ENCODE data around the gene SMC3. TPM values are rescaled to one million over a fixed set of nuclear protein-coding genes. Genes with fewer than 3 reads are reported as not detected.
A peak's percentile ranks its signal among the peaks of the same experiment; 100 is the strongest.

SMC3 gene
- total and polyA plus RNA-seq, 2 of the 13 experiments (the other 11 are each of a cell fraction or from before 2014, with no cell fraction given), result 11.7 to 48.0 TPM

- TF ChIP-seq ZNF383 (CRISPR knock-in tag; IDR thresholded peaks at IDR 0.05; ENCODE audit: borderline replicate concordance) (no peak), RELA (CRISPR knock-in tag; IDR thresholded peaks at IDR 0.05) (peak; percentile 54; the same call in 1 of the 2 replicates), ZNF281 (CRISPR knock-in tag; IDR thresholded peaks at IDR 0.05; ENCODE audit: borderline replicate concordance) (peak; percentile 93), KMT2B (CRISPR knock-in tag; IDR thresholded peaks at IDR 0.05) (peak; percentile 77), TSC22D2 (CRISPR knock-in tag; IDR thresholded peaks at IDR 0.05; ENCODE audit: borderline replicate concordance) (no peak; the same call in 1 of the 2 replicates), KMT2A (CRISPR knock-in tag; IDR thresholded peaks at IDR 0.05) (peak; percentile 75), ZNF180 (CRISPR knock-in tag; IDR thresholded peaks at IDR 0.05; ENCODE audit: borderline replicate concordance, low read depth) (0 out of 2 replicates have a peak, but pooled peaks have one; percentile 54), GTF3A (CRISPR knock-in tag; conservative IDR thresholded peaks at IDR 0.05) (0 out of 2 replicates have a peak, but pooled peaks have one; percentile 64), KLF9 (CRISPR knock-in tag; IDR thresholded peaks at IDR 0.05; ENCODE audit: low read depth) (peak; percentile 80), THYN1 (CRISPR knock-in tag; IDR thresholded peaks at IDR 0.05; ENCODE audit: borderline replicate concordance, low read depth) (0 out of 2 replicates have a peak, but pooled peaks have one; percentile 10), ZNF800 (CRISPR knock-in tag; IDR thresholded peaks at IDR 0.05) (no peak; the same call in 1 of the 2 replicates), JARID2 (CRISPR knock-in tag; IDR thresholded peaks at IDR 0.05; ENCODE audit: insufficient replicate concordance) (no peak), ZZZ3 (CRISPR knock-in tag; IDR thresholded peaks at IDR 0.05; ENCODE audit: borderline replicate concordance) (no peak), MAF1 (CRISPR knock-in tag; IDR thresholded peaks at IDR 0.05; ENCODE audit: borderline replicate concordance) (peak; percentile 67; the same call in 1 of the 2 replicates), ZNF576 (CRISPR knock-in tag; IDR thresholded peaks at IDR 0.05) (no peak), CBX5 (CRISPR knock-in tag; IDR thresholded peaks at IDR 0.05; ENCODE audit: borderline replicate concordance) (peak; percentile 81; the same call in 1 of the 2 replicates), TBX2 (CRISPR knock-in tag; IDR thresholded peaks at IDR 0.05; ENCODE audit: borderline replicate concordance) (peak; percentile 30; the same call in 1 of the 2 replicates), SRF (IDR thresholded peaks at IDR 0.05; ENCODE audit: low read depth, low read length) (no peak), ZNF362 (CRISPR knock-in tag; IDR thresholded peaks at IDR 0.05; ENCODE audit: borderline replicate concordance) (peak; percentile 47; the same call in 1 of the 2 replicates), HNRNPK (IDR thresholded peaks at IDR 0.05; ENCODE audit: low read depth, low read length, poor library complexity, severe bottlenecking) (no peak), ZBTB1 (CRISPR knock-in tag; IDR thresholded peaks at IDR 0.05; ENCODE audit: borderline replicate concordance) (no peak), KAT2B (IDR thresholded peaks at IDR 0.05; ENCODE audit: borderline replicate concordance, low read depth, low read length) (no peak)
These were observed at the start of gene SMC3 (continued) for GRCh38 chr10:110567201-110568054.
